DMS153 (cell line): ENCODE data around the gene QRFP.
"Not testable (repeated sequence)": the region's sequence is repeated elsewhere in the genome, so short reads cannot be mapped to it uniquely, and the experiment has no call there.

Experiments
- DNase-seq: peaks from one replicate; lab custom pipeline; 2025; lab: John Stamatoyannopoulos, UW

Gene QRFP

GRCh38 chr9:130849356-130849755 is 47.3 kb downstream of the QRFP start:
- no peak for DNase-seq

- not testable (repeated sequence) for DNase-seq
These were observed 48.1 kb downstream of the QRFP start for GRCh38 chr9:130848514-130848913.

- no peak for DNase-seq
These were observed 49.0 kb downstream of the QRFP start for GRCh38 chr9:130847306-130848217.

- no peak for DNase-seq
These were observed 49.9 kb downstream of the QRFP start for GRCh38 chr9:130846487-130847305.

GRCh38 chr9:130845901-130846481 is 50.6 kb downstream of the QRFP start:
- DNase-seq, result no peak

- DNase-seq, result no peak
These were observed 51.4 kb downstream of the QRFP start for GRCh38 chr9:130845254-130845653.

- DNase-seq, result no peak
These were observed 52.6 kb downstream of the QRFP start for GRCh38 chr9:130844044-130844451.

GRCh38 chr9:130843049-130843908 is 53.3 kb downstream of the QRFP start:
- DNase-seq, result no peak
